ENCODE data around the gene HOMER2. TPM values are rescaled to one million over a fixed set of nuclear protein-coding genes. Genes with fewer than 3 reads are reported as not detected.

The HOMER2 gene
- polyA plus RNA-seq, 3 donors: 0.92 to 2.4 (median 1.6) TPM

- H3K27ac ChIP-seq (ENCODE audit: low read depth in 1 of 2, low read length in 2 of 2): no peak overlapping the region
- no CpG with 5 or more reads among the region's 7 CpGs for WGBS (ENCODE audit: insufficient coverage)
Observed at GRCh38 chr15:82963471-82964341, 11.2 kb upstream of the HOMER2 start.

GRCh38 chr15:82960766-82961165 lies 8.2 kb upstream of the HOMER2 start:
- H3K9ac ChIP-seq (ENCODE audit: insufficient read depth, low read length, poor library complexity, severe bottlenecking): no peak overlapping the region
- no peak for TF ChIP-seq CTCF (IDR thresholded peaks at IDR 0.05)
- H3K36me3 Mint-ChIP-seq: peaks cover 5 to 6% of the 10 kb centered on the region in 2 donors
- peaks cover 18% of the 10 kb centered on the region for H3K4me1 Mint-ChIP-seq
- H3K9me3 ChIP-seq (replicated peaks in 1 of 2; ENCODE audit: control insufficient read depth in 1 of 2, insufficient read depth in 1 of 2, low read length in 2 of 2): no peaks in the 10 kb centered on the region
- no peak for DNase-seq
- H3K36me3 ChIP-seq (replicated peaks in 1 of 2; ENCODE audit: control insufficient read depth in 1 of 2, insufficient read depth in 2 of 2, low read length in 2 of 2): no peaks in the 10 kb centered on the region
- WGBS (ENCODE audit: insufficient coverage): 13% methylated on average over 2 of the region's 3 CpGs
- H3K27ac ChIP-seq (ENCODE audit: low read depth in 1 of 2, low read length in 2 of 2): no peak overlapping the region
- H3K27me3 ChIP-seq (ENCODE audit: control insufficient read depth in 2 of 2, insufficient read depth in 2 of 2, low read length in 2 of 2): no peaks in the 10 kb centered on the region
- H3K4me3 ChIP-seq (replicated peaks in 1 of 3; ENCODE audit: low read depth in 2 of 3, low read length in 3 of 3): no peak overlapping the region
- no peak overlapping the region for H3K4me2 ChIP-seq (replicated peaks; ENCODE audit: extremely low read depth, low read length, poor library complexity, severe bottlenecking)
- H3K4me1 ChIP-seq (ENCODE audit: control insufficient read depth in 1 of 2, insufficient read depth in 2 of 2, low read length in 2 of 2): peaks cover 5 to 13% of the 10 kb centered on the region in 2 donors
- no peaks in the 10 kb centered on the region for H4K20me1 ChIP-seq (ENCODE audit: insufficient read depth, low read length)
- peaks cover 1 to 9% (median 4%) of the 10 kb centered on the region in 3 donors for H3K27me3 Mint-ChIP-seq (ENCODE audit: low read depth in 3 of 3)
- H2AFZ ChIP-seq (ENCODE audit: insufficient read depth, low read depth, low read length, poor library complexity, severe bottlenecking): no peak overlapping the region
- no peaks in the 10 kb centered on the region for H3K79me2 ChIP-seq (ENCODE audit: insufficient read depth, low read length)
- peak overlapping the region in 1 of 2 donors; percentile 39 for H3K4me3 Mint-ChIP-seq
- H3K9me3 Mint-ChIP-seq: no peaks in the 10 kb centered on the region
- intact Hi-C loops (cut with micrococcal nuclease): loop anchor here in 1 of 2 donors (10.0 kb wide), 1 partner anchor 46 kb away; no protein-coding TSS in a partner anchor
- peak overlapping the region in 2 of 7 donors; percentile 41 to 73 for H3K27ac Mint-ChIP-seq

More at GRCh38 chr15:82963471-82964341, 11.2 kb upstream of the HOMER2 start:
- Histone ChIP-seq H3K36me3 (replicated peaks in 1 of 2; ENCODE audit: control insufficient read depth in 1 of 2, insufficient read depth in 2 of 2, low read length in 2 of 2) (no peaks in the 10 kb centered on the region), H3K4me2 (replicated peaks; ENCODE audit: extremely low read depth, low read length, poor library complexity, severe bottlenecking) (no peak overlapping the region), H3K27me3 (ENCODE audit: control insufficient read depth in 2 of 2, insufficient read depth in 2 of 2, low read length in 2 of 2) (no peaks in the 10 kb centered on the region), H3K79me2 (ENCODE audit: insufficient read depth, low read length) (no peaks in the 10 kb centered on the region), H2AFZ (ENCODE audit: insufficient read depth, low read depth, low read length, poor library complexity, severe bottlenecking) (no peak overlapping the region), H3K9me3 (replicated peaks in 1 of 2; ENCODE audit: control insufficient read depth in 1 of 2, insufficient read depth in 1 of 2, low read length in 2 of 2) (no peaks in the 10 kb centered on the region), H3K4me3 (replicated peaks in 1 of 3; ENCODE audit: low read depth in 2 of 3, low read length in 3 of 3) (no peak overlapping the region), H3K4me1 (ENCODE audit: control insufficient read depth in 1 of 2, insufficient read depth in 2 of 2, low read length in 2 of 2) (peaks cover 10 to 19% of the 10 kb centered on the region in 2 donors), H4K20me1 (ENCODE audit: insufficient read depth, low read length) (no peaks in the 10 kb centered on the region), H3K9ac (ENCODE audit: insufficient read depth, low read length, poor library complexity, severe bottlenecking) (no peak overlapping the region)
- Mint-ChIP-seq H3K4me1 (peaks cover 34% of the 10 kb centered on the region), H3K4me3 (no peak overlapping the region), H3K27me3 (ENCODE audit: low read depth in 3 of 3) (peaks cover 1 to 2% (median 2%) of the 10 kb centered on the region in 3 donors), H3K9me3 (no peaks in the 10 kb centered on the region), H3K27ac (no peak overlapping the region), H3K36me3 (peaks cover 0 to 3% of the 10 kb centered on the region in 2 donors)
- intact Hi-C loops (cut with micrococcal nuclease): loop anchor here in 1 of 2 donors (10.0 kb wide), 1 partner anchor 49 kb away; no protein-coding TSS in a partner anchor
- no peak for TF ChIP-seq CTCF (IDR thresholded peaks at IDR 0.05)
- DNase-seq: no peak

Measured in CD14-positive monocyte (primary cell).